ENCODE data around the gene STARD3. TPM values are rescaled to one million over a fixed set of nuclear protein-coding genes. Genes with fewer than 3 reads are reported as not detected.

The STARD3 gene
- total and polyA plus RNA-seq, 3 experiments from 2014 or later: 44.5 to 74.1 (median 71.4) TPM

DNA sequence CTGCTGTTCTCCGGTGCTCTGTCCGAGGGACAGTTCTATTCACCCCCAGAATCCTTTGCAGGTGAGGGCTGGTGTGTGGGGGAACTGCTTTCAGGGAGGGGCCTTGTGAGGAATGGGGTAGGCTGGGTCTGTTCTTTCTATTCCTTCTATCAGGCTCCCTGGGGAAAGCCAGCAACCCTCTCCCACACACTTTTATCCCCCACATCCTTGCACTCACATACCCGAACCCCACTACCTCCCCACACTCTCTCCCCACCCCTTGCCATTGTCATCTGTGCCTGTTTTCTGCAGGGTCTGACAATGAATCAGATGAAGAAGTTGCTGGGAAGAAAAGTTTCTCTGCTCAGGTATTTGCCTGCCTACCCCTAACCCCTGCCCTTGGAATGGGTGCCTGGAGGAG, 21.8 kb downstream of the STARD3 start:
- CTCF ChIA-PET: no interaction called here
- Mint-ChIP-seq H3K9me3 (no peaks in the 10 kb centered on the region), H3K4me3 (no peak overlapping the region), H3K27ac (peak overlapping the region in 1 of 8 donors; percentile 63), H3K36me3 (peaks cover 0 to 72% (median 12%) of the 10 kb centered on the region in 3 donors), H3K4me1 (peaks cover 9 to 15% (median 10%) of the 10 kb centered on the region in 3 donors), H3K27me3 (peaks cover 0 to 1% of the 10 kb centered on the region in 2 donors)
- Histone ChIP-seq H3K4me1 (ENCODE audit: insufficient read depth, low read length) (peaks cover 28% of the 10 kb centered on the region), H3K36me3 (ENCODE audit: insufficient read depth, low read length) (peaks cover 24% of the 10 kb centered on the region), H3K4me3 (ENCODE audit: low read length) (no peak overlapping the region), H3K27ac (ENCODE audit: low read depth, low read length) (no peak overlapping the region), H3K27me3 (ENCODE audit: insufficient read depth, low read length, poor library complexity, severe bottlenecking) (no peaks in the 10 kb centered on the region), H3K9me3 (ENCODE audit: low read length) (no peaks in the 10 kb centered on the region)
- POLR2A ChIA-PET: interaction anchor here (0.9 kb wide), 1 partner anchor 25 kb away, joined by 3 read pairs; no protein-coding TSS in a partner anchor
- no peak for DNase-seq

DNA sequence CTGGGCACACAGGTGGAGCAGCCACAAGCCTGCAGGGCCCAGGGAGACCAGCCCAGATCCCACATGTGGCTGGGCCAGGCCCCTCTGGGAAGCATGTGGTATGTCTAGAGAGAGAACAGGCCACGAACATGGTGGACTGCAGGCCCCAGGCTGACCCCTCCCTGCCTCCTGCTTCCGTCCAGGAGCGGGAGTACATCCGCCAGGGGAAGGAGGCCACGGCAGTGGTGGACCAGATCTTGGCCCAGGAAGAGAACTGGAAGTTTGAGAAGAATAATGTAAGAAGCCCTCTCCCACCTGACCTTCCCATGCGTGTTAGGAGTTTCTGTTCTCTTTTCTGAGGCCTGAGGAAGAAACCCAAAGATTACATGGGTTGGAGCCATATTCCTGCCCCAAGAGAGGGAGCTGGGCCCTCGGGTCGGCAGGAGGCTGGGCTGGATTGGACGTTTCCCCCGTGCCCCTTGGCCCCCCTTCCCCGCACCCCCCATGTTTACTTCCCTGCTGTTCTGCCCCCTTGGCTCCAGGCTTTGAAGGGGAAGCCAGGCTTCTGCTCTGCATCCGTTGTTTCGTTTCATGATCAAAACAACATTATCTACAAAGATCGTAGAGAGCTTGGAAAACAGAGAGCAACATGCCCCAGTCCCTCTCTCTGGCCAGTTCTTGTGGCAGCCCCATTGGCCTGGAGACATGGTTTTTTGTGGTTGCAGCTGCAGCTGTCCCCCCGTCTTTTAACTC, 22.5 kb downstream of the STARD3 start:
- Mint-ChIP-seq H3K27me3 (peaks cover 0 to 1% of the 10 kb centered on the region in 2 donors), H3K4me3 (peak overlapping the region in 1 of 7 donors; percentile 19), H3K27ac (peak overlapping the region in 1 of 8 donors; percentile 71), H3K36me3 (peaks cover 0 to 69% (median 9%) of the 10 kb centered on the region in 3 donors), H3K9me3 (no peaks in the 10 kb centered on the region), H3K4me1 (peaks cover 6 to 11% (median 7%) of the 10 kb centered on the region in 3 donors)
- H3K4me1 ChIP-seq (ENCODE audit: insufficient read depth, low read length): peaks cover 22% of the 10 kb centered on the region
- ChIA-PET POLR2A (no interaction called here), CTCF (interaction anchor here (0.8 kb wide), 1 partner anchor 38 kb away, joined by 3 read pairs; no protein-coding TSS in a partner anchor)
- H3K27ac ChIP-seq (ENCODE audit: low read depth, low read length): no peak overlapping the region
- H3K4me3 ChIP-seq (ENCODE audit: low read length): no peak overlapping the region
- peak in 1 of 5 donors; percentile 45 for DNase-seq
- H3K36me3 ChIP-seq (ENCODE audit: insufficient read depth, low read length): peaks cover 21% of the 10 kb centered on the region
- no peaks in the 10 kb centered on the region for H3K27me3 ChIP-seq (ENCODE audit: insufficient read depth, low read length, poor library complexity, severe bottlenecking)
- no peaks in the 10 kb centered on the region for H3K9me3 ChIP-seq (ENCODE audit: low read length)

DNA sequence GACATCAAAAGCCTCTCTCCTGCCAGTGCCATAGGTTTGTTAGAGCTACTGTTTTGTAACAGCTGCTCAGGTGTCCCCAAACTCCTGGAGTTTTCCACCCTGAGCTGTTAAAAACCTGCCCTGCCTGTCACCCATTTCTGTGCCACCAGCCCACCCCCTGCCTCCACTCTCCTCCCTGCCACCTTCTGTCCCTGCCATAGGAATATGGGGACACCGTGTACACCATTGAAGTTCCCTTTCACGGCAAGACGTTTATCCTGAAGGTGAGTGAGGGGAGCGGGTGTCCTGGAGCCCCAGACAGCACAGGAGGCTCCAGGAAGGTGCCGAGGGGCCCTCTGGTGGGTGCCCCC, 23.0 kb downstream of the STARD3 start:
- peaks cover 5 to 7% (median 6%) of the 10 kb centered on the region in 3 donors for H3K4me1 Mint-ChIP-seq
- Histone ChIP-seq H3K9me3 (ENCODE audit: low read length) (no peaks in the 10 kb centered on the region), H3K27me3 (ENCODE audit: insufficient read depth, low read length, poor library complexity, severe bottlenecking) (no peaks in the 10 kb centered on the region), H3K4me1 (ENCODE audit: insufficient read depth, low read length) (peaks cover 16% of the 10 kb centered on the region), H3K27ac (ENCODE audit: low read depth, low read length) (no peak overlapping the region), H3K4me3 (ENCODE audit: low read length) (no peak overlapping the region), H3K36me3 (ENCODE audit: insufficient read depth, low read length) (peaks cover 21% of the 10 kb centered on the region)
- H3K4me3 Mint-ChIP-seq: peak overlapping the region in 1 of 7 donors; percentile 19
- no peaks in the 10 kb centered on the region for H3K9me3 Mint-ChIP-seq
- H3K27ac Mint-ChIP-seq: no peak overlapping the region
- CTCF ChIA-PET: interaction anchor here (0.8 kb wide), 1 partner anchor 38 kb away, joined by 3 read pairs; no protein-coding TSS in a partner anchor
- H3K27me3 Mint-ChIP-seq: peaks cover 0 to 1% of the 10 kb centered on the region in 2 donors
- POLR2A ChIA-PET: no interaction called here
- no peak for DNase-seq
- peaks cover 0 to 64% (median 4%) of the 10 kb centered on the region in 3 donors for H3K36me3 Mint-ChIP-seq

DNA sequence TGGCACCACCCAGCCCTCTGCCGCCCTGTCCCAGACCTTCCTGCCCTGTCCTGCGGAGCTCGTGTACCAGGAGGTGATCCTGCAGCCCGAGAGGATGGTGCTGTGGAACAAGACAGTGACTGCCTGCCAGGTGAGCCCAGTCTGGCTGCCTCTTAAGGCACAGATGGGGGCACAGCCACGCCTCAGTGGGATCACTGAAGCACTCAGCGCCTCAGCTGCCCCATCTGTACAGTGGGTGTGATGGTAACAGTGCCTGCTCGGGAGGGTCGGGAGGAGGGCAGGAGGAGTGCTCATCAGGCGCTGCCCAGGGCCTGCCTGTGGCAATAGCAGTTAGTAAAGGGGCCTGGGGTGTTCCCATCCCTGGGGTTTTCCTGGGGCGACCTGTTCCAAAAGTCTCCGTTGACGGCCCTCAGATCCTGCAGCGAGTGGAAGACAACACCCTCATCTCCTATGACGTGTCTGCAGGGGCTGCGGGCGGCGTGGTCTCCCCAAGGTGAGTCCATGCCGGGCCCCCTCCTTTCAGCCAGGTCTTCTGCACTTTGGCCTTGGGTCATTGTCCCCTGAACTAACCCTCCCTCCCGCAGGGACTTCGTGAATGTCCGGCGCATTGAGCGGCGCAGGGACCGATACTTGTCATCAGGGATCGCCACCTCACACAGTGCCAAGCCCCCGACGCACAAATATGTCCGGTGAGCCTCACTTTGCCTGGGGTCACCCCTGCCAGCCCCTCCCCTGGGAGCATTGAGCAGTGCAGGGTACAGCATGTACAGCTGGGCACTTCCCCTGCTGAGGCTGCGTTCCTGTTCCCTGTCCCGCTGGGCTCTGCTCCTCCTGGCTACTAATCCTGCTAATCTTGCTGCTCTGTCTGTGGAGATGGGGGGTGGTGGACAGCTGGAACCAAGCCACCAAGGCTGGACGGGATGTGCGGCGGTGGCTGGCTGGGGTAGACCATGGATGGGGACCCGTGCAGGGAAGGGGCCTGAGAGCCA, 23.7 kb downstream of the STARD3 start:
- no peaks in the 10 kb centered on the region for H3K9me3 Mint-ChIP-seq
- H3K27ac Mint-ChIP-seq: peak overlapping the region in 3 of 8 donors; percentile 17 to 37 (median 29)
- H3K4me3 Mint-ChIP-seq: no peak overlapping the region
- H3K27me3 Mint-ChIP-seq: peaks cover 1 to 2% of the 10 kb centered on the region in 2 donors
- ChIA-PET POLR2A (no interaction called here), CTCF (no interaction called here)
- H3K4me1 Mint-ChIP-seq: peaks cover under 1% of the 10 kb centered on the region in 3 donors
- Histone ChIP-seq H3K27ac (ENCODE audit: low read depth, low read length) (no peak overlapping the region), H3K4me3 (ENCODE audit: low read length) (no peak overlapping the region), H3K27me3 (ENCODE audit: insufficient read depth, low read length, poor library complexity, severe bottlenecking) (no peaks in the 10 kb centered on the region), H3K36me3 (ENCODE audit: insufficient read depth, low read length) (peaks cover 21% of the 10 kb centered on the region), H3K4me1 (ENCODE audit: insufficient read depth, low read length) (peaks cover 16% of the 10 kb centered on the region), H3K9me3 (ENCODE audit: low read length) (no peaks in the 10 kb centered on the region)
- no peak for DNase-seq
- peaks cover 0 to 57% (median 4%) of the 10 kb centered on the region in 3 donors for H3K36me3 Mint-ChIP-seq

DNA sequence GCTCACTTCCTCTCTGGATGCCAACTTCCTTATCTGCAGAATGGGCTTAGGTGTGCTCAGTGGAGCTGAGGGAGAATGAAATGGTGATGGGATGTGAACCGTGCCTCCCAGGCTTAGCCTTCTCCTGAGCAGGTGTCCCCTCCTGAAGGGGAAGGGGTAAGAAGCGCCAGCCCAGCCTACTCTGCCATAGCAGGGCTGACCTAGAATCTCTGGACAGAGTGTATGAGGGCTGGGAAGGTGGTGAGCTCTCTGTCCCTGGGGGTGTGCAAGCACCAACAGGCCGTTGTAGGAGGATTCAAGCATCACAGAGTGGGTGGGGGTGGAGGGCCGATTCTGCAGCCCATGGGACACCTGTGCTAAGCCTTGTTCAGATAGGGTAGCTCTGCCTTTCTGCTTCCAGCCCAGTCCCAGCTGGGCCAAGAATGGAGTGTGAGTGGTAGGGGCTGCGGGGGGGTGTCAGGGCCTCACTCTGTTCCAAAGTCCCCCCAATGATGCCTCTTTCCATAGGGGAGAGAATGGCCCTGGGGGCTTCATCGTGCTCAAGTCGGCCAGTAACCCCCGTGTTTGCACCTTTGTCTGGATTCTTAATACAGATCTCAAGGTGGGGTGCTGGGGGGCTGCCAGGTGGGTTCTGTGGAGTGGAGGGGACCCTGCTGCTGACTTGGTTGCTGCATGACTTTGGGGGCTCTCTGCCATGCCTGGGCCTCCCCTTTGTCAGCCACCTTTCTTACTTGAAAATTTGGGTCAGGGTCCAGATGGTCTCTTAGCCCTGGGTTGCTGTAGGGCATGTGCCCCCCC, 25.0 kb downstream of the STARD3 start:
- no peaks in the 10 kb centered on the region for H3K9me3 ChIP-seq (ENCODE audit: low read length)
- peaks cover 0 to 1% (median 0%) of the 10 kb centered on the region in 3 donors for H3K4me1 Mint-ChIP-seq
- DNase-seq: no peak
- H3K27ac ChIP-seq (ENCODE audit: low read depth, low read length): no peak overlapping the region
- peak overlapping the region in 2 of 8 donors; percentile 17 to 37 for H3K27ac Mint-ChIP-seq
- H3K9me3 Mint-ChIP-seq: no peaks in the 10 kb centered on the region
- POLR2A ChIA-PET: no interaction called here
- CTCF ChIA-PET: no interaction called here
- H3K27me3 Mint-ChIP-seq: peaks cover 2 to 9% of the 10 kb centered on the region in 2 donors
- no peak overlapping the region for H3K4me3 ChIP-seq (ENCODE audit: low read length)
- peaks cover 0 to 53% (median 4%) of the 10 kb centered on the region in 3 donors for H3K36me3 Mint-ChIP-seq
- peaks cover 16% of the 10 kb centered on the region for H3K4me1 ChIP-seq (ENCODE audit: insufficient read depth, low read length)
- no peaks in the 10 kb centered on the region for H3K27me3 ChIP-seq (ENCODE audit: insufficient read depth, low read length, poor library complexity, severe bottlenecking)
- no peak overlapping the region for H3K4me3 Mint-ChIP-seq
- H3K36me3 ChIP-seq (ENCODE audit: insufficient read depth, low read length): peaks cover 21% of the 10 kb centered on the region

DNA sequence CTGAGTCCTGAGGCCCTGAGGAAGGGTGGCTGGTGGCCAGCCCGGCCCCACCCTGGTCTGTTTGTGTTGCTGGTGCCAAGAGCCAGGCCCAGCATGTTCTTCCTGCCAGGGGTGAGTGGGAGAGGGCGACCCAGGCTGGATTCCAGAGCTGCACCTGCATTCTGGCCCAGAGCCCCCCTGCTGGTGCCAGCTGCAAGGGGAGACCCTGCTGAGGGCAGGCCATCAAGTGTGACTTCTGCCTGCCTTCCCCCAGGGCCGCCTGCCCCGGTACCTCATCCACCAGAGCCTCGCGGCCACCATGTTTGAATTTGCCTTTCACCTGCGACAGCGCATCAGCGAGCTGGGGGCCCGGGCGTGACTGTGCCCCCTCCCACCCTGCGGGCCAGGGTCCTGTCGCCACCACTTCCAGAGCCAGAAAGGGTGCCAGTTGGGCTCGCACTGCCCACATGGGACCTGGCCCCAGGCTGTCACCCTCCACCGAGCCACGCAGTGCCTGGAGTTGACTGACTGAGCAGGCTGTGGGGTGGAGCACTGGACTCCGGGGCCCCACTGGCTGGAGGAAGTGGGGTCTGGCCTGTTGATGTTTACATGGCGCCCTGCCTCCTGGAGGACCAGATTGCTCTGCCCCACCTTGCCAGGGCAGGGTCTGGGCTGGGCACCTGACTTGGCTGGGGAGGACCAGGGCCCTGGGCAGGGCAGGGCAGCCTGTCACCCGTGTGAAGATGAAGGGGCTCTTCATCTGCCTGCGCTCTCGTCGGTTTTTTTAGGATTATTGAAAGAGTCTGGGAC, 25.8 kb downstream of the STARD3 start:
- no peak for DNase-seq
- Mint-ChIP-seq H3K4me1 (peaks cover 0 to 6% (median 0%) of the 10 kb centered on the region in 3 donors), H3K4me3 (no peak overlapping the region), H3K9me3 (no peaks in the 10 kb centered on the region), H3K27ac (peak overlapping the region in 1 of 8 donors; percentile 75), H3K36me3 (peaks cover 0 to 49% (median 4%) of the 10 kb centered on the region in 3 donors), H3K27me3 (peaks cover 1 to 10% of the 10 kb centered on the region in 2 donors)
- Histone ChIP-seq H3K27ac (ENCODE audit: low read depth, low read length) (no peak overlapping the region), H3K4me1 (ENCODE audit: insufficient read depth, low read length) (peaks cover 16% of the 10 kb centered on the region), H3K36me3 (ENCODE audit: insufficient read depth, low read length) (peaks cover 21% of the 10 kb centered on the region), H3K27me3 (ENCODE audit: insufficient read depth, low read length, poor library complexity, severe bottlenecking) (no peaks in the 10 kb centered on the region), H3K4me3 (ENCODE audit: low read length) (no peak overlapping the region), H3K9me3 (ENCODE audit: low read length) (no peaks in the 10 kb centered on the region)
- ChIA-PET POLR2A (no interaction called here), CTCF (interaction anchor here (9.1 kb wide), 1 partner anchor 41 kb away, joined by 54 read pairs; no protein-coding TSS in a partner anchor)

DNA sequence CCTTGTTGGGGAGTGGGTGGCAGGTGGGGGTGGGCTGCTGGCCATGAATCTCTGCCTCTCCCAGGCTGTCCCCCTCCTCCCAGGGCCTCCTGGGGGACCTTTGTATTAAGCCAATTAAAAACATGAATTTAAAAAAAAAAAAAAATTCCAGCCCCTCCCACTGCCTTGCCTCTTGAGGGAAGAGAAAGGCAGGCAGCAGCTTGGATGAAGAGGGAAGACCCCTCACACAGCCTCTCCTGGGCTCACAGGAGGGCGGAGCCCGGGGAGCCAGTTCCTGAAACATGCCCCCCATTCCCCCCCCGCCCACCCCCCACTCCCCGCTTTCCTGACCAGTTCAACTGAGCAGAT, 26.4 kb downstream of the STARD3 start:
- no peaks in the 10 kb centered on the region for H3K9me3 ChIP-seq (ENCODE audit: low read length)
- H3K4me1 Mint-ChIP-seq: peaks cover 0 to 11% (median under 1%) of the 10 kb centered on the region in 3 donors
- no peaks in the 10 kb centered on the region for H3K9me3 Mint-ChIP-seq
- H3K4me3 Mint-ChIP-seq: no peak overlapping the region
- no peak overlapping the region for H3K4me3 ChIP-seq (ENCODE audit: low read length)
- DNase-seq: no peak
- H3K4me1 ChIP-seq (ENCODE audit: insufficient read depth, low read length): peaks cover 12% of the 10 kb centered on the region
- CTCF ChIA-PET: interaction anchor here (1.6 to 9.1 kb wide), 2 partner anchors 9 to 41 kb away, joined by 9 to 54 read pairs; no protein-coding TSS in a partner anchor
- H3K27ac Mint-ChIP-seq: peak overlapping the region in 2 of 8 donors; percentile 26 to 75
- peaks cover 0 to 45% (median 4%) of the 10 kb centered on the region in 3 donors for H3K36me3 Mint-ChIP-seq
- no peak overlapping the region for H3K27ac ChIP-seq (ENCODE audit: low read depth, low read length)
- H3K27me3 ChIP-seq (ENCODE audit: insufficient read depth, low read length, poor library complexity, severe bottlenecking): no peaks in the 10 kb centered on the region
- H3K27me3 Mint-ChIP-seq: peaks cover 1 to 10% of the 10 kb centered on the region in 2 donors
- POLR2A ChIA-PET: no interaction called here
- H3K36me3 ChIP-seq (ENCODE audit: insufficient read depth, low read length): peaks cover 21% of the 10 kb centered on the region

Data from CD8-positive, alpha-beta memory T cell (primary cell).